Loucy (cell line): ENCODE data around the gene KLF16.

Experiments
- H2AFZ ChIP-seq: fragments of 200-600 bp; sonication (generic); 2 replicates; pipeline ENCODE4 v1.6.0; 2016; ENCODE audit warnings: antibody characterized with exemption, mild to moderate bottlenecking, low read length, moderate library complexity
- H3F3A ChIP-seq: fragments of 200-600 bp; 2 replicates; pipeline ENCODE4 v1.6.0; 2016; ENCODE audit warnings: antibody characterized with exemption, low read depth, mild to moderate bottlenecking
- H3K27me3 ChIP-seq: fragments of 200-600 bp; sonication (generic); 2 replicates; pipeline ENCODE4 v1.6.1; 2014; ENCODE audit warnings: low read length, mild to moderate bottlenecking; ENCODE audit not compliant: insufficient read depth, poor library complexity, severe bottlenecking
- H3K36me3 ChIP-seq: fragments of 200-600 bp; sonication (generic); 2 replicates; pipeline ENCODE4 v1.6.1; 2016; ENCODE audit warnings: low read length; ENCODE audit not compliant: insufficient read depth
- H3K4me1 ChIP-seq: fragments of 200-600 bp; sonication (generic); 2 replicates; pipeline ENCODE4 v1.5.1; 2014; ENCODE audit warnings: low read length, mild to moderate bottlenecking; ENCODE audit not compliant: insufficient read depth, poor library complexity, severe bottlenecking
- H3K4me2 ChIP-seq: fragments of 200-600 bp; sonication (generic); 2 replicates; pipeline ENCODE4 v1.6.0; 2014; ENCODE audit warnings: antibody characterized with exemption, low read length, low read depth, mild to moderate bottlenecking; ENCODE audit not compliant: poor library complexity, severe bottlenecking
- H3K4me3 ChIP-seq: fragments of 200-600 bp; sonication (generic); 2 replicates; pipeline ENCODE4 v1.5.1; 2014; ENCODE audit warnings: low read length, mild to moderate bottlenecking, mixed read lengths; ENCODE audit not compliant: poor library complexity, severe bottlenecking
- H3K79me2 ChIP-seq: fragments of 200-600 bp; sonication (generic); 2 replicates; pipeline ENCODE4 v1.6.1; 2014; ENCODE audit warnings: low read length; ENCODE audit not compliant: insufficient read depth
- H3K9ac ChIP-seq: fragments of 200-600 bp; sonication (generic); 2 replicates; pipeline ENCODE4 v1.6.0; 2014; ENCODE audit warnings: mild to moderate bottlenecking, low read depth, low read length, moderate library complexity; ENCODE audit not compliant: poor library complexity, severe bottlenecking
- H3K9me2 ChIP-seq: fragments of 200-600 bp; sonication (generic); replicated peaks from 2 replicates; pipeline ENCODE4 v1.6.1; 2016; ENCODE audit warnings: low read depth, low read length, mixed read lengths
- H3K9me3 ChIP-seq: fragments of 200-600 bp; sonication (generic); 2 replicates; pipeline ENCODE4 v1.6.1; 2014; ENCODE audit warnings: mild to moderate bottlenecking, antibody characterized with exemption, low read length, low read depth; ENCODE audit not compliant: insufficient read depth
- H4K20me1 ChIP-seq: fragments of 200-600 bp; sonication (generic); 2 replicates; pipeline ENCODE4 v1.6.0; 2014; ENCODE audit warnings: antibody characterized with exemption, low read length, mild to moderate bottlenecking; ENCODE audit not compliant: insufficient read depth, poor library complexity, severe bottlenecking
- EZH2phosphoT487 ChIP-seq: fragments of 200-600 bp; IDR thresholded peaks from 2 replicates; pipeline ENCODE4 v1.6.1; 2018; ENCODE audit warnings: antibody characterized with exemption, mild to moderate bottlenecking, moderate library complexity, borderline replicate concordance
- TF ChIP-seq, protein P1 (sequence below): fragments of 200-600 bp; sonication (generic); conservative IDR thresholded peaks from 2 replicates; pipeline ENCODE4 v1.5.1; 2014; ENCODE audit warnings: mild to moderate bottlenecking, antibody characterized with exemption, low read length

The KLF16 gene

DNA sequence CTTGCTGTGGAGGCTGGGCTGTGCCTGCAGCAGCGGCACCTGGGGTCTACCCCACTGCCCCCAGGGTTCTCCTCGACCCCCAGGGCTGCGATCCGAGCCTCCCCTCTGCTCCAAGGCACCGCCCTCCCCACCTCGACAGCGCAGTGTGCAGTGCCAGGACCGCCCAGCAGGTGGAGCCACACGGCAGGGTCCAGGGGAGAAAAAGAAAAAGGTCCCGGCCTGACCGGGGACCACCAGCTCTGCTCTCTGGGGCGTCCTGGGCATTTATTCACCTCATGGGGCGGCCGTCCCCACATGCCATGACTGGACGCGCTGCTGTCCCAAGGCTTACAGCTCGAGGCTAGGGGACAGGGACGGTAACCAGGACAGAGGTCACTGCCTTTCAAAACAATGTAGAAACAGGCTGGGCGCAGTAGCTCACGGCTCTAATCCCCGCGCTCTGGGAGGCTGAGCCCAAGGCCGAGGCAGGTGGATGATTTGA is 25.7 kb downstream of the KLF16 start:
- Histone ChIP-seq H3K36me3 (no peaks in the 10 kb centered on the region), H3K79me2 (peaks cover 82% of the 10 kb centered on the region; the same call in 1 of the 2 replicates), H3K27me3 (no peaks in the 10 kb centered on the region), H3K9me3 (no peaks in the 10 kb centered on the region), H3K4me2 (no peak overlapping the region), H4K20me1 (peaks cover 32% of the 10 kb centered on the region), H3K9ac (no peak overlapping the region), H3F3A (no peaks in the 10 kb centered on the region), H3K4me1 (no peaks in the 10 kb centered on the region), H3K9me2 (no peaks in the 10 kb centered on the region), H3K4me3 (no peak overlapping the region), H2AFZ (no peak overlapping the region)
- no peak for TF ChIP-seq EZH2phosphoT487
- TF ChIP-seq, protein P1, sequence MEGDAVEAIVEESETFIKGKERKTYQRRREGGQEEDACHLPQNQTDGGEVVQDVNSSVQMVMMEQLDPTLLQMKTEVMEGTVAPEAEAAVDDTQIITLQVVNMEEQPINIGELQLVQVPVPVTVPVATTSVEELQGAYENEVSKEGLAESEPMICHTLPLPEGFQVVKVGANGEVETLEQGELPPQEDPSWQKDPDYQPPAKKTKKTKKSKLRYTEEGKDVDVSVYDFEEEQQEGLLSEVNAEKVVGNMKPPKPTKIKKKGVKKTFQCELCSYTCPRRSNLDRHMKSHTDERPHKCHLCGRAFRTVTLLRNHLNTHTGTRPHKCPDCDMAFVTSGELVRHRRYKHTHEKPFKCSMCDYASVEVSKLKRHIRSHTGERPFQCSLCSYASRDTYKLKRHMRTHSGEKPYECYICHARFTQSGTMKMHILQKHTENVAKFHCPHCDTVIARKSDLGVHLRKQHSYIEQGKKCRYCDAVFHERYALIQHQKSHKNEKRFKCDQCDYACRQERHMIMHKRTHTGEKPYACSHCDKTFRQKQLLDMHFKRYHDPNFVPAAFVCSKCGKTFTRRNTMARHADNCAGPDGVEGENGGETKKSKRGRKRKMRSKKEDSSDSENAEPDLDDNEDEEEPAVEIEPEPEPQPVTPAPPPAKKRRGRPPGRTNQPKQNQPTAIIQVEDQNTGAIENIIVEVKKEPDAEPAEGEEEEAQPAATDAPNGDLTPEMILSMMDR: peak; percentile 87

DNA sequence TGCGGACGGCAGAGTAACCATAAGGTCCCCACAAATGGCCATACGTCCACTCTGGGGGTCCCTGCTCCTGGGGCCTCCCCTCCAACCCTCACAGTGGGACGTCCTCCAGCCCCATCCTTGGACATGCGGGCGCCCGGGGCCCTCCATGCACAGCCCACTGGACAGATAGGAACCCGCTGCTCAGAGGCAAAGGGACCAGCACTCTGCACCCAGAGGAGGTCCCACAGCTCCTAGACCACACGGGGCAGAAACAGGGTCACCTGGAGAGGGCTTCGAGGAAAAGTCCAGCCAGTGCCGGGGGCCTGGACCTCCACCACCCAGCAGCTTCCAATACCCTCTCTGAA is 26.2 kb downstream of the KLF16 start:
- Histone ChIP-seq H2AFZ (no peak overlapping the region), H3K9me3 (no peaks in the 10 kb centered on the region), H3K36me3 (no peaks in the 10 kb centered on the region), H3K79me2 (peaks cover 77% of the 10 kb centered on the region; the same call in 1 of the 2 replicates), H3F3A (no peaks in the 10 kb centered on the region), H3K27me3 (no peaks in the 10 kb centered on the region), H3K4me3 (no peak overlapping the region), H3K4me1 (no peaks in the 10 kb centered on the region), H3K9ac (no peak overlapping the region), H3K9me2 (no peaks in the 10 kb centered on the region), H3K4me2 (no peak overlapping the region), H4K20me1 (peaks cover 27% of the 10 kb centered on the region)
- no peak for TF ChIP-seq EZH2phosphoT487
- TF ChIP-seq, protein P1: no peak

DNA sequence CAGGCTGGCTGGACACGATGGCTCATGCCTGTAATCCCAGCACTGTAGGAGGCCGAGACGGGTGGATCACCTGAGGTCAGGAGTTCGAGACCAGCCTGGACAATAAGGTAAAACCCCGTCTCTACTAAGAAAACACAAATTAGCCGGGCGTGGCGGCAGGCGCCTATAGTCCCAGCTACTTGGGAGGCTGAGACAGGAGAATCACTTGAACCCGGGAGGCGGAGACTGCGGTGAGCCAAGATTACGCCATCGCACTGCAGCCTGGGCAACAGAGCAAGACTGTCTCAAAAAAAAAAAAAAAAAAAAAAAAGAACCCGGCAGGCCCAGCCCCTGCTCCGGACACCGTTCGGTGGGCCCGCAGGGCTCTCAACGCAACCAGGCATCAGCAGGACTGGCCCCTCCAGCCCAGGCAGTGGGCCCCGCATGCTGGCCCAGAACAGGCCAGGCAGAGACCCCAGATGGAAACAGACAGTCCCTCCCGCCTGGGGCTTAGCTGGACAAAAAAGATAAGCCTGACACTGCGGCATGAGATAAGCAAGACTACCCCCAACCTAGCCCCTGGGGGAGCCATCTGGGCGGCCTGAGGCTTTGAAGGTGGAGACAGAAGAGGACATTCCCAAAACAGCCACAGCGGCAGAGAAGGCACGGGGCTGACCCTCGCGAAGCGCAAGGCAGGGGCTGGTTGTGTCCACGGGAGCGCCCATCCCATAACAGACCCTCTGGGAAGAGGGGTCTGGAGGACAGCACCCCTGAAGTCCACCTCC is 26.7 kb downstream of the KLF16 start:
- H3K4me3 ChIP-seq: no peak overlapping the region
- H4K20me1 ChIP-seq: peaks cover 27% of the 10 kb centered on the region
- no peaks in the 10 kb centered on the region for H3K36me3 ChIP-seq
- H3K79me2 ChIP-seq: peaks cover 72% of the 10 kb centered on the region; the same call in 1 of the 2 replicates
- H3K9me2 ChIP-seq: no peaks in the 10 kb centered on the region
- no peak for TF ChIP-seq EZH2phosphoT487
- TF ChIP-seq, protein P1: no peak
- no peaks in the 10 kb centered on the region for H3K27me3 ChIP-seq
- H3K9ac ChIP-seq: no peak overlapping the region
- no peaks in the 10 kb centered on the region for H3F3A ChIP-seq
- no peaks in the 10 kb centered on the region for H3K4me1 ChIP-seq
- H3K4me2 ChIP-seq: no peak overlapping the region
- H2AFZ ChIP-seq: no peak overlapping the region
- no peaks in the 10 kb centered on the region for H3K9me3 ChIP-seq
